Calu3 (cell line): ENCODE measurements around the gene CLDN22. TPM values are rescaled to one million over a fixed set of nuclear protein-coding genes. Genes with fewer than 3 reads are reported as not detected.

ENCODE experiments used
- BruUV-seq: library from RNA; stranded (reverse); fragments of 400-500 nt; replicated peaks from 2 replicates; lab custom pipeline; 2021; lab: Mats Ljungman, UMichigan
- CTCF ChIA-PET: fragments of 300-600 bp; sonication (Branson Sonifier 250); formaldehyde crosslinking; loops from one replicate; lab custom pipeline; 2022; ENCODE audit warnings: antibody characterized with exemption; lab: Charles Lee
- DNase-seq: peaks from one replicate; pipeline ENCODE4 v3.0.0; 2022
- H3K27ac Mint-ChIP-seq: one replicate; pipeline ENCODE4 v1.8.0; 2022; ENCODE audit warnings: mixed read lengths; ENCODE audit not compliant: unreplicated experiment
- H3K27me3 Mint-ChIP-seq: one replicate; pipeline ENCODE4 v1.8.0; 2022; ENCODE audit warnings: mixed read lengths; ENCODE audit not compliant: unreplicated experiment
- H3K36me3 Mint-ChIP-seq: one replicate; pipeline ENCODE4 v1.8.0; 2022; ENCODE audit warnings: mild to moderate bottlenecking, moderate library complexity, mixed read lengths; ENCODE audit not compliant: insufficient read depth, unreplicated experiment
- H3K4me1 Mint-ChIP-seq: one replicate; pipeline ENCODE4 v1.8.0; 2022; ENCODE audit warnings: mild to moderate bottlenecking, low read depth, mixed read lengths; ENCODE audit not compliant: unreplicated experiment
- H3K4me3 Mint-ChIP-seq: one replicate; pipeline ENCODE4 v1.8.0; 2022; ENCODE audit warnings: mild to moderate bottlenecking, low read depth, moderate library complexity, mixed read lengths; ENCODE audit not compliant: unreplicated experiment
- H3K9me3 Mint-ChIP-seq: one replicate; pipeline ENCODE4 v1.8.0; 2022; ENCODE audit warnings: low read depth, mixed read lengths; ENCODE audit not compliant: unreplicated experiment
- intact Hi-C: fragments of 100-400 bp; cut with micrococcal nuclease; formaldehyde crosslinking; loops from one replicate; pipeline ENCODE4 v1.10.0; 2022; ENCODE audit not compliant: unreplicated experiment
- total RNA-seq: library from RNA; stranded (reverse); gene quantifications from 2 replicates; pipeline ENCODE4 v1.2.3, GENCODE V29; 2022
- TF ChIP-seq, protein P1 (sequence below): fragments of 200-600 bp; IDR thresholded peaks from one replicate; pipeline ENCODE4 v1.8.0; 2022; ENCODE audit warnings: antibody characterized with exemption; ENCODE audit not compliant: unreplicated experiment

CLDN22 gene
- total RNA-seq, 1 experiment from 2014 or later: not detected

DNA sequence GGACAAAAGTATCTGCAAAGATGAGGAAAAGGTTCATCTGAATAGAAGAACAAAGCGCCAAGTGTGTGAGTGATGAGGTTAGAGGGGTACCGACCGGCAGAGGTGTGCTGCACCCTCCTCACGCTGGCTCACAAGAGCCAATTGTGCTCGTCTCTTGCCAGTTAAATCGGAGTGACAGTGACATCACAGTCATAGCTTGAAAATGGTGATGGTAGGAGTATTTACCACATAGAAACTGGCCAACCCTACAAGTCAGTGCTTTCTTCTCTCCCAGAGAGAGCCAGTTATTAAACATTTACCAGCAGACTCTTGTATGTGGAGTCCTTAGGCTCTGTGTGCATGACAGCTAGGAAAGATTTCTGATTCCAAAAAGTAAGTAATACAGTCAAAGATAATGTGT, 32.4 kb downstream of the CLDN22 start:
- CTCF ChIA-PET: interaction anchor here (1.5 kb wide), 1 partner anchor 111 kb away, joined by 6 read pairs; no protein-coding TSS in a partner anchor
- TF ChIP-seq, protein P1, sequence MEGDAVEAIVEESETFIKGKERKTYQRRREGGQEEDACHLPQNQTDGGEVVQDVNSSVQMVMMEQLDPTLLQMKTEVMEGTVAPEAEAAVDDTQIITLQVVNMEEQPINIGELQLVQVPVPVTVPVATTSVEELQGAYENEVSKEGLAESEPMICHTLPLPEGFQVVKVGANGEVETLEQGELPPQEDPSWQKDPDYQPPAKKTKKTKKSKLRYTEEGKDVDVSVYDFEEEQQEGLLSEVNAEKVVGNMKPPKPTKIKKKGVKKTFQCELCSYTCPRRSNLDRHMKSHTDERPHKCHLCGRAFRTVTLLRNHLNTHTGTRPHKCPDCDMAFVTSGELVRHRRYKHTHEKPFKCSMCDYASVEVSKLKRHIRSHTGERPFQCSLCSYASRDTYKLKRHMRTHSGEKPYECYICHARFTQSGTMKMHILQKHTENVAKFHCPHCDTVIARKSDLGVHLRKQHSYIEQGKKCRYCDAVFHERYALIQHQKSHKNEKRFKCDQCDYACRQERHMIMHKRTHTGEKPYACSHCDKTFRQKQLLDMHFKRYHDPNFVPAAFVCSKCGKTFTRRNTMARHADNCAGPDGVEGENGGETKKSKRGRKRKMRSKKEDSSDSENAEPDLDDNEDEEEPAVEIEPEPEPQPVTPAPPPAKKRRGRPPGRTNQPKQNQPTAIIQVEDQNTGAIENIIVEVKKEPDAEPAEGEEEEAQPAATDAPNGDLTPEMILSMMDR: no peak
- peak overlapping the region; percentile 65 for H3K27ac Mint-ChIP-seq
- H3K9me3 Mint-ChIP-seq: no peaks in the 10 kb centered on the region
- no TSS peak for BruUV-seq
- H3K36me3 Mint-ChIP-seq: no peaks in the 10 kb centered on the region
- peaks cover 40% of the 10 kb centered on the region for H3K4me1 Mint-ChIP-seq
- peak overlapping the region; percentile 47 for H3K4me3 Mint-ChIP-seq
- DNase-seq: peak; percentile 23
- no peaks in the 10 kb centered on the region for H3K27me3 Mint-ChIP-seq
- intact Hi-C loops: loop anchor here (1.0 to 10.0 kb wide), 3 partner anchors 47 to 120 kb away; no protein-coding TSS in a partner anchor

DNA sequence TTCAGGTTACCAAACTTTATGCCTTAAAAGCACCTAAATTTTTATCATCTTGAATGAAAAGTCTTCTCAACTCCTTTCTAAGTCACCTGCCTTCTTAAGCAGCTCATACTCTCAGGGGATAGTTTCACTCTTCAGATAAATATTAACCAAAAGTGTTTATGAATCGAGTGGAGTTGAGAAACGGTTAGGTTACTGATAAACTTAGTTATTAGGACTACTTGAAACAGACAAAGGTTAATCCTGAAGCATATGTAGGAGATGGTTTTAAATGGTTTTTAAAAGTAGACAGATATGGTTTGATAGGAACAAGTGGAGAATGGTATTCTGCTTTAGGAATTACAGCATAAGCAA, 32.8 kb downstream of the CLDN22 start:
- Mint-ChIP-seq H3K4me1 (peaks cover 44% of the 10 kb centered on the region), H3K4me3 (peak overlapping the region; percentile 47), H3K36me3 (no peaks in the 10 kb centered on the region), H3K9me3 (no peaks in the 10 kb centered on the region), H3K27me3 (no peaks in the 10 kb centered on the region), H3K27ac (peak overlapping the region; percentile 65)
- intact Hi-C loops: loop anchor here (1.0 to 10.0 kb wide), 3 partner anchors 48 to 120 kb away; no protein-coding TSS in a partner anchor
- DNase-seq: no peak
- BruUV-seq: no TSS peak
- TF ChIP-seq, protein P1: no peak
- CTCF ChIA-PET: interaction anchor here (1.5 kb wide), 1 partner anchor 111 kb away, joined by 6 read pairs; no protein-coding TSS in a partner anchor

- intact Hi-C loops: loop anchor here (1.0 to 10.0 kb wide), 3 partner anchors 48 to 121 kb away; no protein-coding TSS in a partner anchor
- peak overlapping the region; percentile 47 for H3K4me3 Mint-ChIP-seq
- peaks cover 47% of the 10 kb centered on the region for H3K4me1 Mint-ChIP-seq
- H3K9me3 Mint-ChIP-seq: no peaks in the 10 kb centered on the region
- CTCF ChIA-PET: interaction anchor here (1.5 kb wide), 1 partner anchor 112 kb away, joined by 6 read pairs; no protein-coding TSS in a partner anchor
- TF ChIP-seq, protein P1: no peak
- DNase-seq: peak; percentile 18
- no TSS peak for BruUV-seq
- H3K36me3 Mint-ChIP-seq: no peaks in the 10 kb centered on the region
- H3K27ac Mint-ChIP-seq: peak overlapping the region; percentile 65
- no peaks in the 10 kb centered on the region for H3K27me3 Mint-ChIP-seq
Measured at GRCh38 chr4:183286590-183287308, 33.3 kb downstream of the CLDN22 start.

- peak overlapping the region; percentile 65 for H3K27ac Mint-ChIP-seq
- no peaks in the 10 kb centered on the region for H3K9me3 Mint-ChIP-seq
- no peaks in the 10 kb centered on the region for H3K36me3 Mint-ChIP-seq
- H3K4me1 Mint-ChIP-seq: peaks cover 48% of the 10 kb centered on the region
- TF ChIP-seq, protein P1: no peak
- BruUV-seq: no TSS peak
- CTCF ChIA-PET: interaction anchor here (0.6 kb wide), 1 partner anchor 1716 kb away, joined by 3 read pairs; no protein-coding TSS in a partner anchor
- intact Hi-C loops: loop anchor here (2.0 to 10.0 kb wide), 2 partner anchors 49 to 113 kb away; no protein-coding TSS in a partner anchor
- DNase-seq: no peak
- H3K27me3 Mint-ChIP-seq: no peaks in the 10 kb centered on the region
- no peak overlapping the region for H3K4me3 Mint-ChIP-seq
Measured at GRCh38 chr4:183285886-183286285, 34.2 kb downstream of the CLDN22 start.
